GM19023 (cell line): ENCODE measurements around the gene CIB4.

Experiments used
- ATAC-seq: cut with Tn5 transposase; IDR thresholded peaks from one replicate; pipeline ENCODE4 v1.9.1; 2021; ENCODE audit warnings: mild to moderate bottlenecking, moderate library complexity; ENCODE audit not compliant: unreplicated experiment

The CIB4 gene

GRCh38 chr2:26534865-26535662 lies 106.1 kb downstream of the CIB4 start:
- no peak for ATAC-seq

- ATAC-seq, result no peak
Measured at GRCh38 chr2:26534098-26534864, 106.9 kb downstream of the CIB4 start.

DNA sequence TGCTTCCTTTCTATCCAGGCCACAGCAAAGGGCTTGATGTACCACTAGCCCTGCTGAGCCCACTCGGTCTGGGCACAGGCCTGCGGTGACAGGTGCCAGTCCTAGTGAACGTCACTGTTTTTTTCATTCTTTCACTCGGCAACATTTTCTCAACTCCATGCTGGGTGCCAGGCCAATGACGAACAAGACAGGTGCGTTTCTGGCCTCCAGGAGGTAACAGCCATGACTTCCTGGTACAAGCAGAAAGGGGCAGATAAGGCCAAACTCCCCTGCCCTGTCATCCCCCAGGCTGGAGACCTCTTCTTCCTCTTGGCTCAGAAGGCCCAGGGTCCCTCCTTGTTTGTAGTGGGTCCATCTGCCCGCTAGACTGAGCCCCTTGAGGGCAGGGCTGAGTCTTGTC lies 107.5 kb downstream of the CIB4 start:
- ATAC-seq, result no peak

DNA sequence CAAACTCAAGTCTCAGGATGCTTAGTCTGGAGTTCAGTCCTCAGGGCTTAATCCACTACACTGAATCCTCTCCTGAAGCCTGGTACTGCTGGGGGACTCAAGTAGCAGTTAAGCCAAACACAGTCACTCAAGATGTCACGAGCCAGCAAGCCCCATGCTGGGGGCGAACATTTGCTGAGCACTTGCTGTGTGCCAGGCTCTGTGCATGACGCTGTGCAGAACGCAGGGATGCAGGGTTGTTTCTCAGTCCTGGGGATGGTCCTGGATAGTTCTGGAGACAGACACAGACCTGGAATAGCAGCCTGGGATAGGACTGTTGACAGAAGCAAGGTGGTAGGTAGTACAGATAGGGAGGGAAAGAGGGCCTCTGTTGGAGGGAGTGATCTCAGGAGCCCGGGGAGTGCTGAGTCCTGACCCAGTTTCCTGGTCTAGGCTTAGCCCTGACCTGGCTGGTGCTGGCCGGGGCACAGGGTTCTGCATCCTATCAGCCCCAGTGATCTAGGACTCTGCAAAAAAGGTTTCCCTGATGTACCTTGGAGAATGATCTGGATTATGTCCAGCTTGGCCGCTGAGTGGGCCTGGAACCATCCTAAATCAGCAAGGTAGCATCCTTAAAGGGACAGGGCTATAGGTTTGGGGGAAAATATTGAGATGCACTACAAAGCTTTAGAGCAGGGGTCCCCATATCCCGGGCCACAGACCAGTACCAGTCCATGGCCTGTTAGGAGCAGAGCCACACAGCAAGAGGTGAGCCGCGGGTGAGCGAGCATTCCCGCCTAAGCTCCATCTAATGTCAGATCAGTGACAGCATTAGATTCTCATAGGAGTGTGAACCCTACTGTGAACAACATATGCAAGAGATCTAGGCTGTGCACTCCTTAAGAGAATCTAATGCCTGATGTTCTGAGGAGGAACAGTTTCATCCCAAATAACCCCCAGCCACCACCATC lies 108.6 kb downstream of the CIB4 start:
- ATAC-seq, result no peak
